GM18508 (cell line): ENCODE data around the gene PSEN1.
"Not testable (repeated sequence)": the region's sequence is repeated elsewhere in the genome, so short reads cannot be mapped to it uniquely, and the experiment has no call there.

Experiments used
- ATAC-seq: cut with Tn5 transposase; IDR thresholded peaks from one replicate; pipeline ENCODE4 v1.9.1; 2021; ENCODE audit warnings: moderate number of reproducible peaks; ENCODE audit not compliant: insufficient read depth, unreplicated experiment

Gene PSEN1

DNA sequence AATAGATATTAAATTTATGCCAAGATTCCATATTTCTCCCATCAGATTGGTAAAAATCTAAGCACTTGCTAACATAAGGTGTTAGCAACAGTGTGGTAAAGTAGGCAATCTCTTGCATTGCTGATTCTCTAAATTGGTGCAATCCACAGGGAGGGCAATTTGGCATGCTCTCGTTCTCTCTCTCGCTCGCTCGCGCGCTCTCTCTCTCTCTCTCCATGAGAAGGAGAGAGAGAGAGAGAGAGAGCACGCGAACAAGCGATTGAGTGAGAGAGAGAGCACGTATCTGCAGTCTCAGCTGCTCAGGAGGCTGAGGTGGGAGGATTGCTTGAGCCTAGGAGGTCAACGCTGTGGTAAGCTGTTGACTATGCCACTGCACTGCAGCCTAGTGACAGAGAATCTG lies 25.9 kb downstream of the PSEN1 start:
- ATAC-seq: no peak

DNA sequence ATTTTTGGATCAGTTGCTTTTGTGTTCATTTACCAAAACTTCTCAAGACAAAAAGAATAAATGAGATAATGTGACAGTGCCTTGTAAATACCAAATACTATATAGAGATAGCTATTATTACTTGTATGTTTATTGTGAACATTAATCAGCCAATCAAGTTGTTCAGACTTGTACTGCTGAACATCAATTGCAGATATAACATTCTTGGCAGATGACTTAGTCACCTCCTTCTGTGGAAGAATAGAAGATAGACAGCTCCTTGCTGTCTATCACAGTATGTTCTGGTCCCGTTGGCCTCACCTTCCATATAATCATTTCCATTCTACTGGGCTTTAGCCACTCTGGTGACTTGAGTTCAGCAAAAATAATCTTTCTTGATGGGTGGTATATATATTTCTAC lies 30.1 kb downstream of the PSEN1 start:
- no peak for ATAC-seq

DNA sequence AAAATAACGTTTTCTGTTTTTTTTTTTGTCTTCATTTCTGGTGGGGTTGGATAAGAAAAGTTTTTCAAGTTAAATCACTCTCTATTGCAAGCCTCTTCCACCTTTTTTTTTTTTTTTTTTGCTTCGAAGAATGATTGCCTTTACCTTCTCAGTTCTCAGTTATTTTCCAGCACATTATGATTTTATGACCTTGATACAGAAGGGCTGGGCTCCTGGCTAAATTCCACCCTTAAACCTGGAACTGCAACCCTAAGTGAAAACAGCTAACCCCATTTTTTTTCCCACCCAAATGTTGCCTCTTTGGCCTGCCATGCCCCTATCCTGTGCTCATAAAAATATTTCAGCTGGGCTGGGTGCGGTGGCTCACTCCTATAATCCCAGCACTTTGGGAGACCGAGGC lies 31.4 kb downstream of the PSEN1 start:
- no peak for ATAC-seq

DNA sequence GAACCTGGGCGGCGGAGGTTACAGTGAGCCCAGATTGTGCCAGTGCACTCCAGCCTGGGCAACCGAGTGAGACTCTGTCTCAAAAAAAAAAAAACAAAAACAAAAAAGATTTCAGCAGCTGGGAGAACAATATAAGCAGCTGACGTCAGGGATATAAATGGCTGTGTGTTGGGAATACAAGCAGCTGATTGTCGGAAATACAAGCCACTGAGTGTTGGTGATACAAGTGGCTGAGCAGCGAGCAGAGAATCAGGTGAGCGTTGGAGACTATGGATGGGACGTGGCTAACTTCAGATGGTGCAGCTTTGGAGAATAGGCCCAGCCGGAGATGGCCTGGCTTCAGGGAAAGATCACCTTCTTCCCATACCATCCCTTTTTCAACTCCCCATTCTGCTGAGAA lies 32.0 kb downstream of the PSEN1 start:
- no peak for ATAC-seq

DNA sequence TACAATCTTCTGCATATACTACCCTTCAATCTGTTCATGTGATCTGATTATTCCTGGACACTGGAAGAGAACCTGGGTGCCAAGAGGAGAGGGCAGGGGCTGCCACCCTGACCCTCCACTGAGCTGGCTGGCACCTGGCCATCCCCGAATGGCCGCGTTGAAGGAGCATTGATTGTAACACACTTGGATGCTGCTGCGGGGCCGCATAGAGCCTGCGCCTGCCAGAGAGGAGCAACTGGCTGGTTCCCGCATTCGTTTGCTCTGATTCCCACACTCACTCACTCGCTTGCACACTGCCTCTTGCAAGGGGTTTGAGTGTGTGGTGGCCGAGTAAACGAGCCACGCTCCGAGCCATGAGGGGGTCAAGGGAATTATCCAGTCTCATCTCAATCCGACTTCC lies 32.4 kb downstream of the PSEN1 start:
- ATAC-seq: no peak

DNA sequence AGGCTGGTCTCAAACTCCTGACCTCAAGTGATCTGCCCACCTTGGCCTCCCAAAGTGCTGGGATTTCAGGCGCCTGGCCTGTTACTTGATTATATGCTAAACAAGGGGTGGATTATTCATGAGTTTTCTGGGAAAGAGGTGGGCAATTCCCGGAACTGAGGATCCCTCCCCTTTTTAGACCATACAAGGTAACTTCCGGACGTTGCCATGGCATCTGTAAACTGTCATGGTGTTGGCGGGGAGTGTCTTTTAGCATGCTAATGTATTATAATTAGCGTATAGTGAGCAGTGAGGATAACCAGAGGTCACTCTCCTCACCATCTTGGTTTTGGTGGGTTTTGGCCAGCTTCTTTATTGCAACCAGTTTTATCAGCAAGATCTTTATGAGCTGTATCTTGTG lies 33.5 kb downstream of the PSEN1 start:
- not testable (repeated sequence) for ATAC-seq

DNA sequence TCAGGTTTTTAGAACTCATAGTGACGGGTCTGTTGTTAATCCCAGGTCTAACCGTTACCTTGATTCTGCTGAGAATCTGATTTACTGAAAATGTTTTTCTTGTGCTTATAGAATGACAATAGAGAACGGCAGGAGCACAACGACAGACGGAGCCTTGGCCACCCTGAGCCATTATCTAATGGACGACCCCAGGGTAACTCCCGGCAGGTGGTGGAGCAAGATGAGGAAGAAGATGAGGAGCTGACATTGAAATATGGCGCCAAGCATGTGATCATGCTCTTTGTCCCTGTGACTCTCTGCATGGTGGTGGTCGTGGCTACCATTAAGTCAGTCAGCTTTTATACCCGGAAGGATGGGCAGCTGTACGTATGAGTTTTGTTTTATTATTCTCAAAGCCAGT lies 34.4 kb downstream of the PSEN1 start:
- ATAC-seq: no peak

DNA sequence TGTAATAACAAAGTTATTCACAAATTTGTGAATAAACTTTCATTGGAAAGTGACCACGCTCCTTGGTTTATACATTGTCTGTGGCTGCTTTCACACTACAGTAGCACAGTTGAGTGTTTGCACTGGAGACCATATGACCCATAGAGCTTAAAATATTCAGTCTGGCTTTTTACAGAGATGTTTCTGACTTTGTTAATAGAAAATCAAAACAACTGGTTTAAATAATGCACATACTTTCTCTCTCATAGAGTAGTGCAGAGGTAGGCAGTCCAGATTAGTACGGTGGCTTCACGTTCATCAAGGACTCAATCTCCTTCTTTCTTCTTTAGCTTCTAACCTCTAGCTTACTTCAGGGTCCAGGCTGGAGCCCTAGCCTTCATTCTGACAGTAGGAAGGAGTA lies 36.2 kb downstream of the PSEN1 start:
- ATAC-seq: no peak

DNA sequence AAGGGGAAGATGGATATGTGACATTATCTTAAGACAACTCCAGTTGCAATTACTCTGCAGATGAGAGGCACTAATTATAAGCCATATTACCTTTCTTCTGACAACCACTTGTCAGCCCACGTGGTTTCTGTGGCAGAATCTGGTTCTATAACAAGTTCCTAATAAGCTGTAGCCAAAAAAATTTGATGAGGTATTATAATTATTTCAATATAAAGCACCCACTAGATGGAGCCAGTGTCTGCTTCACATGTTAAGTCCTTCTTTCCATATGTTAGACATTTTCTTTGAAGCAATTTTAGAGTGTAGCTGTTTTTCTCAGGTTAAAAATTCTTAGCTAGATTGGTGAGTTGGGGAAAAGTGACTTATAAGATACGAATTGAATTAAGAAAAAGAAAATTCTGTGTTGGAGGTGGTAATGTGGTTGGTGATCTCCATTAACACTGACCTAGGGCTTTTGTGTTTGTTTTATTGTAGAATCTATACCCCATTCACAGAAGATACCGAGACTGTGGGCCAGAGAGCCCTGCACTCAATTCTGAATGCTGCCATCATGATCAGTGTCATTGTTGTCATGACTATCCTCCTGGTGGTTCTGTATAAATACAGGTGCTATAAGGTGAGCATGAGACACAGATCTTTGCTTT lies 36.9 kb downstream of the PSEN1 start:
- no peak for ATAC-seq

DNA sequence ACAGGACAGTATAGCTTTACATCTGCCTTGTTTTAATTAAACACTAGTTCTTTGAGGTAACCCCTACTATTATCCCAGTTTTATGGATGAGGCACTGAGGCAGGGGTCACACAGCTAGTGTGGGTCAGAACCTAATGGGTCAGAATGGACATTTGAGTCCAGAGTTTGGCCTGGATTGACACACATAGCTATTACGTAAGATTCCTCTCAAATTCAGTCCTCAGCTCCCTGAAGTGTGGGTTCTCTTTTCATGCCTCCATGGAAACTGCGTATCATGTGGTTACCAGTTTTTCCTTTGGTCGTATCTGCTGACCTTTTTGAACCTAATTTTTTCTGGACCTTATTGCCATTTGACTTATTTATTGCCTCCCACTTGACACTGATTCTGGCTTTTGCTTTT lies 40.4 kb downstream of the PSEN1 start:
- no peak for ATAC-seq

DNA sequence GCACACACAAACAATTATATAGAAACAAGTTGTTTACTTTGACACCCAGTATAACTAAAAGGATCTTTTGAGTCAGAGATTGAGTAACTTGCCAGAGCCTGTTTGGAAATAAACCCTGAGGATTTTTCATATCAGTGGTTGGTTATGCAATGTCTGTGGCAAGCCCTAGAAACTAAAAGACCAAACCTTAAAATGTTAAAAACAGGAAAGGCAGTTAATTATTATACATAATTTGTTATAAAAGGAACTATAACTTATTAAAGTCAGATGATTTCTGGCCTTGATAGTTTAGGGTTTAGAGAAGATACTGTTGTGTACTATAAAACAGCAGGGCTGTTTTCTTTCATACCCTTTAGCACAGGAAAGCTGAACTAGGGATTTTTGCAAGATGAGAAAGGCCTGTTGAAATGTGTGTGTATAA lies 44.1 kb downstream of the PSEN1 start:
- ATAC-seq: no peak

DNA sequence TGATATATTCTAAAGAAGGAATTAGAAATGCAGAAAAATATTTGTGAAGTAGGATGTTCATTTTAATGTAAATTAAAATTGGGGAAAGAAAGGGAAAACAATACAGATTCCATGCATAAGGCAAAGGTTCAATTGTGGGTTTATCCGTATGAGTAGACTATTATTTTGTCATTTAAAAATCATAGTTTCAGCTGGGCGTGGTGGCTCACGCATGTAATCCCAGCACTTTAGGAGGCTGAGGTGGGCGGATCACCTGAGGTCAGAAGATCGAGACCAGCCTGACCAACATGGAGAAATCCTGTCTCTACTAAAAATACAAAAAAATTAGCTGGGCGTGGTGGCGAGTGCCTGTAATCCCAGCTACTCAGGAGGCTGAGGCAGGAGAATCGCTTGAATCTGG lies 44.7 kb downstream of the PSEN1 start:
- not testable (repeated sequence) for ATAC-seq

DNA sequence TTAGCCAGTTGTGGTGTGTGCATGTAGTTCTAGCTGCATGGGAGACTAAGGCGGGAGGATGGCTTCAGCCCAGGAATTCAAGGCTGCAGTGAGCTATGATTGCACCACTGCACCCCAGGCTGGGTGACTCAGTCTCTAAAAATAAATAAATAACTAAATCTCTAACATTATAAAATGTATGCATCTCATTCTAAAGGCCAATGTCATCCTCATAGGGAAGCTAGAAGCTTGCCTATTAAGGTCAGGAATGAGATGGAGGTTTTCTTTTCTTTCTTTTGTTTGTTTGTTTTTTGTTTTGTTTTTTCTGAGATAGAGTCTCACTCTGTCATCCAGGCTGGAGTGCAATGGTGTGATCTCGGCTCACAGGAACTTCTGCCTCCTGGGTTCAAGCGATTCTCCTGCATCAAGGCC lies 52.2 kb downstream of the PSEN1 start:
- ATAC-seq: no peak

DNA sequence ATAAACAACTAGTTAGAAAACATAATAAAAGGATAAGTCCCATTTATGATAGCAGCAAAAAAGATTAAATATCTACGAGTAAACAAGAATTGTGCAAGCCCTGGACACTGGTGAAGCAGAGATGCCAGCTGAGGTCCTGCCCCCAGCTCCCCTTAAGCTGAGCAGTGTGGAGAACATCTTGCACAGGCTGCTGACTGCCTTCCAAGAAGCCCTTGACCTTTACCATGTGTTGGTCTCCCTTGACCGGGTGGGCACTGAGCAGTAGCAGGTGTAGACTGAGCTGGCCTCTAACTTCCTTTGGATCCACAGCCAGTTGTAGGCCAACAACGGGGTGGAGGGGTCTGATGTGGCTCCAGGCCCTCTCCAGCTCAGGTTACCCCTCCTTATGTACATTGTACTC lies 53.3 kb downstream of the PSEN1 start:
- no peak for ATAC-seq

DNA sequence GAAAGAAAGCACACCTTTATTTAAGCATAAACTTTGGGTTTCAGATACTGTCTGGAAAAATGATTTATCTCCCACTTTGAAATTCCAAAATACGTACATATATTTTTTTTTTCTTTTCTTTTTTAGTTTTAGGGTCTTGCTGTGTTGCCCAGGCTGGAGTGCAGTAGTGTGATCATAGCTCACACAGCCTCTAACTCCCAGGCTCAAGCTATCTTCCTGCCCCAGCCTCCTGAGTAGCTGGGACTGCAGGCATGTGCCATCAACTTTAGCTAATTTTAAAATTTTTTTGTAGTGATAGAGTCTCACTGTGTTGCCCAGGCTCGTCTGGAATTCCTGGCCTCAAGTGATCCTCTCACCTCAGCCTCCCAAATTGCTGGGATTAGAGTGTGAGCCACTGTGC lies 55.1 kb downstream of the PSEN1 start:
- ATAC-seq: no peak

DNA sequence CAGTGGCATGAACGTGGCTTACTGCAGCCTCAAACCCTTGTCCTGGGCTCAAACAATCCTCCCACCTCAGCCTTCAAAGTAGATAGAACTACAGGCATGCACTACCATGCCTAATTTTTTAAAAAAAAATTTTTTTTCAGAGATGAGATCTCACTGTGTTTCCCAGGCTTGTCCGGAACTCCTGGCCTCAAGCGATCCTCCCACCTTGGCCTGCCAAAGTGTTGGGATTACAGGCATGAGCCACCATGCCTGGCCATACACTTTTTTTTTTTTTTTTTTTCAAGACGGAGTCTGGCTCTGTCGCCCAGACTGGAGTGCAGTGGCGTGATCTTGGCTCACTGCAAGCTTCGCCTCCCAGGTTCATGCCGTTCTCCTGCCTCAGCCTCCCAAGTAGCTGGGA lies 58.0 kb downstream of the PSEN1 start:
- ATAC-seq: not testable (repeated sequence)

DNA sequence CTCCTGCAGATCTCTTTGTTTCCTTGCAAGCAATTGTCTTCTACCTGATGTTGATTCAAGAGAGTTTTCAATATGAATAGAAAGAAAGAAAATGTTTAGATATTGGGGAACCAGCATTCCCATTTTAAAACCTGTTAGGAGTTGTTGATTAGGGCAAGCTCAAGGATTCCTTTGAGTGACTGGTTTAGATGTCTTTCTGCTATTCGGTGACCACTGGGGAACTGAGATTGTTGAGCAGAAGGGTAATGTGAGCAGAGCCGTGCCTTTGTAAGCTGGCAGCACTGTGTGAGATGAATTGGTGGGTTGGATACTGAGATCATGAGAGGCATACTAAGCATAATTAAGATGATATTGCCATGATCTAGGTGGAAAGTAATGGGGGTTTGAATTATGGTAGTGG lies 61.9 kb downstream of the PSEN1 start:
- ATAC-seq: no peak

DNA sequence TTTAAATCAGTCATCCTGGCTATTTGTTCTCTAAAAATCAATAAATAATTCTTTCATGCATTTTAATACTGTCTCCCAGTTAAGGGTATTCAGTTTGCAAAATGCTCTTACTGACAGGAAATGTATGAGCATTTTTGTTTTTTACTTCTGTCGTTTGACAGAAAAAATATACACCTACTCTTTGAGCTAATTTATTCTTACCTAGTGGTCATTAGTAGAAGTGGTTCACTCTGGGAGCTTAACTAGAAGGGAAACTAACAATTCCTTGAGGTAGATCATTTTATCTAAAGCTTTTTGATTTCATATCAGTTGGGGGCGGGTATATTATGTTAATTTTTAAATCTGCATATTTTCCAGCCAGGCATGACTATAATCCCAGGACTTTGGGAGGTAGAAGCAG lies 67.2 kb downstream of the PSEN1 start:
- no peak for ATAC-seq

DNA sequence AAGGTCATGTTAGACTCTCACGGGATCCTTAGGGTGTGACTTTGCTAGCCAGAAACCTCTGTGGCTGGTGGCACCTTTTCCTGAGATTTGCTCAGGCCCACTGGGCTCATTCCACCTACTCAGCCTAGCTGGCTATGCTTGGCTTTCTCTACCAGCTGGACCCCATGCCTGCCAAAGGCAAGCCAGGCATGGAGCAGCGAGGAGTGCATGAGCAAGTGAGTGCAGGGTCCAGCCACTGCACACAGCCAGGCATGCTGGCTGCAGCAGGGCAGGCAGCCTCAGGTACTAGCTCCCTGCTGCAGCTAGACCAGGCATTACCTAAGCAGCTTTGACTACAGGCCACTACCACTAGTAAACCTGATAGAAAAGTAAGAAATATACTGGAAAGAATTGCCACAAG lies 71.3 kb downstream of the PSEN1 start:
- no peak for ATAC-seq

DNA sequence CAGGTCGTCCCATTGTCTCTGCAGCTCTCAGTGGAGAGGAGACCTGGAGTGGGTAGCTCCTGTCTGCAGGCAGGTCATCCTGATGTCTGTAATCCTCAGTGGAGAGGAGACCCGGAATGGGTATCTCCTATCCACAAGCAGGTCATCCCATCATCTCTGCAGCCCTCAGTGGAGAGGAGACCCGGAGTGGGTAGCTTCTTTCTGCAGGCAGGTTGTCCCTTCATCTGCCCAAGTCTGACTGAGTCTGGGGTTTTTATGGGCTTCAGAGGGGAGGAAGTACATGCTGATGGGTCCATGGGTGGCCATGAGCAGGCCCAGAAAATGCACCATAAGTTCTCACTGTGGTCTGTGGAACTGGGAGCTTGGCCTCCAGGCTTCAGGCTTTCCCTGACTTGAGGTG lies 72.1 kb downstream of the PSEN1 start:
- no peak for ATAC-seq

DNA sequence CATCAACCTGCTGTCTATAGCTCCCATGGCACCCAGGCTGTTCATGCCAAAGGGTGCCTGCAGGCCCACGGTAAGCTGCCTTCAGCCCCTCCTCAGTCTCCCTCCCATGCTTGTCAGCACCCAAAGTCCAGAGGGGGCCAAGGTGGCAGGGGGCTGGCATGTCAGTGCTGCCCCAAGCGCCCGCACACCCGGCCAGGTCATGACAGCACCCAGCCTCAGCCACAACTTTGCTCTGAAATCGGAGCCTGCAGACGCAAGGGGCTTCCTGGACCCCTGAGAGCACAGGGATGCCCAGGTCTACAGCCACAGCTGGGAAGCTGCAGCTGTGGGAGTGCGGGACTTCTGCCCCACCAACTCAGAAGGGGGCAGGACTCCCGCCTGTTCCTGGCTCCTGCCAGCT lies 72.5 kb downstream of the PSEN1 start:
- ATAC-seq: no peak

DNA sequence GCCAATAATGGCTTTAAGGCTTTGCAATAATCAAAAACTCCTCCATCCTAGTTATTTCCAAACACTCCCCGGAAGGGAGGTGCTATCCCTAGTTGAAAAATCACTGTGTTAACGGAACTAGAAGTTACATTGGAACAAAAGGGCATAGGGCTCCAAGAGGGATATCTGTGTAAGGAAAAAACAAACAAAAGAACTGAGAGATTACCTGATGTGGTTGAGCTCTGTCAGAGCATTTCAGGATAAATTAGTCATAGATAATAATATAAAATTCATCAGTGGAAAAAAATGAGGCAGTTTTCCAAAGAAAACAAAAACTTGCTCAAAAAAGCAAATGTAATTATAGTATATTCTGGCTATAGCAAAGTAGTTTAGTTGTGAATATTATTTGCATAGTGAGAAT lies 73.6 kb downstream of the PSEN1 start:
- ATAC-seq: no peak
